OCI-LY3 (cell line): ENCODE results near the gene DOCK1.

Experiments used
- H2AFZ ChIP-seq: fragments of 200-600, 300-600 bp; shearing (Covaris generic); 2 replicates; pipeline ENCODE4 v1.6.0; 2014; ENCODE audit warnings: antibody characterized with exemption, low read depth, low read length
- H3K27ac ChIP-seq: fragments of 200-600, 300-600 bp; sonication (generic); 2 replicates; pipeline ENCODE4 v1.5.1; 2014; ENCODE audit warnings: mild to moderate bottlenecking, low read length, moderate library complexity, mixed read lengths
- H3K27me3 ChIP-seq: fragments of 200-600, 300-600 bp; sonication (generic); 2 replicates; pipeline ENCODE4 v1.6.1; 2014; ENCODE audit warnings: low read depth, low read length, mixed read lengths
- H3K36me3 ChIP-seq: fragments of 200-600, 300-600 bp; sonication (generic); replicated peaks from 2 replicates; pipeline ENCODE3; 2014; ENCODE audit warnings: low read depth, low read length, mixed read lengths
- H3K4me1 ChIP-seq: fragments of 300-600, 200-600 bp; sonication (generic); 2 replicates; pipeline ENCODE4 v1.6.1; 2014; ENCODE audit warnings: low read length, mixed read lengths
- H3K4me2 ChIP-seq: fragments of 200-600, 300-600 bp; sonication (generic); 2 replicates; pipeline ENCODE4 v1.6.1; 2014; ENCODE audit warnings: low read length, mixed read lengths
- H3K4me3 ChIP-seq: fragments of 300-600, 200-600 bp; sonication (generic); 2 replicates; pipeline ENCODE4 v1.5.1; 2014; ENCODE audit warnings: antibody characterized with exemption, mild to moderate bottlenecking, low read length, moderate library complexity
- H3K79me2 ChIP-seq: fragments of 300-600, 200-600 bp; shearing (Covaris generic); 2 replicates; pipeline ENCODE4 v1.6.1; 2014; ENCODE audit warnings: mild to moderate bottlenecking, low read length, mixed read lengths
- H3K9ac ChIP-seq: fragments of 300-600, 200-600 bp; shearing (Covaris generic); 2 replicates; pipeline ENCODE4 v1.6.0; 2014; ENCODE audit warnings: mild to moderate bottlenecking, low read length, moderate library complexity
- H3K9me3 ChIP-seq: fragments of 200-600, 300-600 bp; shearing (Covaris generic); 2 replicates; pipeline ENCODE4 v1.6.1; 2014; ENCODE audit warnings: low read length, mixed read lengths; ENCODE audit not compliant: insufficient read depth
- H4K20me1 ChIP-seq: fragments of 200-600, 300-600 bp; sonication (generic); 2 replicates; pipeline ENCODE4 v1.6.1; 2016; ENCODE audit warnings: low read length, mixed read lengths; ENCODE audit not compliant: insufficient read depth
- CTCF ChIP-seq: fragments of 200-600, 300-600 bp; sonication (generic); IDR thresholded peaks from 2 replicates; pipeline ENCODE4 v1.5.1; 2014; ENCODE audit warnings: antibody characterized with exemption, low read length, low read depth
- EZH2phosphoT487 ChIP-seq: fragments of 200-600 bp; shearing (Covaris generic); IDR thresholded peaks from 2 replicates; pipeline ENCODE4 v1.6.1; 2018; ENCODE audit warnings: antibody characterized with exemption, mixed run types, low read depth

DOCK1 gene

GRCh38 chr10:127319271-127319670 lies 414.0 kb downstream of the DOCK1 start:
- no peaks in the 10 kb centered on the region for H4K20me1 ChIP-seq
- no peak overlapping the region for H3K4me3 ChIP-seq
- no peak overlapping the region for H3K4me2 ChIP-seq
- H2AFZ ChIP-seq: no peak overlapping the region
- H3K79me2 ChIP-seq: no peaks in the 10 kb centered on the region
- no peaks in the 10 kb centered on the region for H3K4me1 ChIP-seq
- TF ChIP-seq EZH2phosphoT487 (no peak), CTCF (no peak)
- no peaks in the 10 kb centered on the region for H3K9me3 ChIP-seq
- H3K27ac ChIP-seq: no peak overlapping the region
- no peaks in the 10 kb centered on the region for H3K27me3 ChIP-seq
- H3K9ac ChIP-seq: no peak overlapping the region
- no peaks in the 10 kb centered on the region for H3K36me3 ChIP-seq

GRCh38 chr10:127319691-127320090 lies 414.5 kb downstream of the DOCK1 start:
- no peaks in the 10 kb centered on the region for H3K27me3 ChIP-seq
- no peaks in the 10 kb centered on the region for H3K9me3 ChIP-seq
- H3K79me2 ChIP-seq: no peaks in the 10 kb centered on the region
- no peaks in the 10 kb centered on the region for H3K4me1 ChIP-seq
- H3K4me2 ChIP-seq: no peak overlapping the region
- H4K20me1 ChIP-seq: no peaks in the 10 kb centered on the region
- no peak for TF ChIP-seq EZH2phosphoT487
- no peak for TF ChIP-seq CTCF
- H3K36me3 ChIP-seq: no peaks in the 10 kb centered on the region
- no peak overlapping the region for H3K27ac ChIP-seq
- H3K4me3 ChIP-seq: no peak overlapping the region
- no peak overlapping the region for H2AFZ ChIP-seq
- H3K9ac ChIP-seq: no peak overlapping the region

- no peaks in the 10 kb centered on the region for H3K4me1 ChIP-seq
- TF ChIP-seq CTCF (no peak), EZH2phosphoT487 (no peak)
- H3K27ac ChIP-seq: no peak overlapping the region
- no peaks in the 10 kb centered on the region for H3K36me3 ChIP-seq
- H3K4me2 ChIP-seq: no peak overlapping the region
- no peak overlapping the region for H3K9ac ChIP-seq
- H2AFZ ChIP-seq: no peak overlapping the region
- H3K79me2 ChIP-seq: no peaks in the 10 kb centered on the region
- no peak overlapping the region for H3K4me3 ChIP-seq
- H3K9me3 ChIP-seq: no peaks in the 10 kb centered on the region
- H4K20me1 ChIP-seq: no peaks in the 10 kb centered on the region
- no peaks in the 10 kb centered on the region for H3K27me3 ChIP-seq
These were observed 414.9 kb downstream of the DOCK1 start for GRCh38 chr10:127320176-127320575.

GRCh38 chr10:127322286-127322685 lies 417.1 kb downstream of the DOCK1 start:
- no peak overlapping the region for H3K4me3 ChIP-seq

More at GRCh38 chr10:127322286-127322685, 417.1 kb downstream of the DOCK1 start:
- no peaks in the 10 kb centered on the region for H3K79me2 ChIP-seq
- H3K9me3 ChIP-seq: no peaks in the 10 kb centered on the region
- no peak overlapping the region for H2AFZ ChIP-seq
- no peaks in the 10 kb centered on the region for H3K4me1 ChIP-seq
- H3K27ac ChIP-seq: no peak overlapping the region
- H3K9ac ChIP-seq: no peak overlapping the region
- no peak overlapping the region for H3K4me2 ChIP-seq
- TF ChIP-seq EZH2phosphoT487 (no peak), CTCF (no peak)
- no peaks in the 10 kb centered on the region for H4K20me1 ChIP-seq
- H3K36me3 ChIP-seq: no peaks in the 10 kb centered on the region
- H3K27me3 ChIP-seq: no peaks in the 10 kb centered on the region
